HG03469 (cell line): ENCODE data around the gene SASH1.
"Not testable (repeated sequence)": the region's sequence is repeated elsewhere in the genome, so short reads cannot be mapped to it uniquely, and the experiment has no call there.

Experiments used
- ATAC-seq: cut with Tn5 transposase; IDR thresholded peaks from one replicate; pipeline ENCODE4 v1.9.1; 2021; ENCODE audit warnings: mild to moderate bottlenecking, moderate library complexity, moderate number of reproducible peaks; ENCODE audit not compliant: unreplicated experiment

The SASH1 gene

GRCh38 chr6:148572676-148573335 is 230.2 kb downstream of the SASH1 start:
- ATAC-seq = no peak

DNA sequence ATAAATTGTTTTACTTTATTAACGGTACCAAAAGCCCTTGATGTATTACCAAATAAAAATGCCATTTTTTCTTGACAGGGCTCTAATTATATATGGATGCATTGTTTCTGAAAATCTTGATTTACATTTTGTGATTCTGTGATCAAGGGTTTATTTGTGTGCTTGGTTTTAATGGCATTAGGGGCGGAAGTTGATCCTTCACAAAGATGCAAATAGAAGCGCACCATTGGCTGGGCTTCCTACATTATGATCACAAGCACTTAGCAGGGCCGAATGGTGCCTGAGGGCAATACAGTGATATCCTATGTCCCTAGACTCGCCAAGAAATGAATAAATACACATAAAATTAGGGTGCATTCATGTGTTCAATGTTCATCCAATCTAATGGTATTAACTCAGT is 231.3 kb downstream of the SASH1 start:
- ATAC-seq = no peak

- peak; percentile 95 for ATAC-seq
Observed at GRCh38 chr6:148577687-148578488, 235.2 kb downstream of the SASH1 start.

DNA sequence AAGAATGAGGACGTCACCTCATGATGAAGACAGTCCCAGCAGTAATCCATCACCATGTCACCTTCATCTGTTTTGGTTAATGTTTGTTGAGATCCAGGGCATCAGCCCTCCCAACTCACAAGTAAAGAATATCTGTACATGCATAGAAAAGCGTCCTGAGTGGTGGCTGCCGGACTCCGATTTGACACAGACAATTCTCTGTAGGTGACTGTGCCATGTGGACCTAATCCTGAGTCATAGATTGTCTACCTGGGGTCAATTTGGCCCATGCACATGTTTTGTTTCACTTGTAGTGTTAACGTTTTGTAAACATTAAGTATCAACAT is 235.8 kb downstream of the SASH1 start:
- peak; percentile 4 for ATAC-seq

DNA sequence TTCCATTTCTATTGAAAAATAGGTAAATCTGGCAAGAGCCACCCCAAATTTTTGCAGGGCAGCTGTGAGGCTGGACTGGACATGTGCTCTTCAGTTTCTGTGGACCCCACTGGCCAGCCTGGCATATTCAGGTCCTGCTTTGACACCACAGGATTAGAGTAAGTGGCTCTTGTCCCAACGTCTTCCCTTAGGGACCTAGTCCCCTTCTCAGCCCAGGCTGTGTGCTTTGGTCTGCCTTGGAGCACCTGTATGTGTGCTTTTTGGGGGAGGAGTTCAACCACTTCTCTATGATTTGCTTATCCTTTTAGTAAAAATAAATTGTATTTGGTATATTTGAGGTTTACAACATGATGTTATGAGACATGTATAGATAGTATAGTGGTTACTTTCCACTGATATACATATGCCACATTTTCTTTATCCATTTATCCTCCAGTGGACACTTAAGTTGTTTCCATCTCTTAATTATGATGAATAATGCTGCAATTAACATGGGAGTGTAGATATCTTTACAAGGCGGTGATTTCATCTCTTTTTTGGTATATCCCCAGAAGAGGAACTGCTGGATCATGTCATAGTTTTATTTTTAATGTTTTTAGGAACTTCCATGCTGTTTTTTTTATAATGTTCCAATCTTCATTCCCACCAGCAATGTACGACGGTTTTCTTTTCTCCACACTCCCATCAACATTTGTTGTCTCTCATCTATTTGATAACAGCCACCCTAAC is 236.4 kb downstream of the SASH1 start:
- no peak for ATAC-seq

- ATAC-seq = no peak
Observed at GRCh38 chr6:148580442-148580841, 237.8 kb downstream of the SASH1 start.

- ATAC-seq = no peak
Observed at GRCh38 chr6:148583631-148584030, 241.0 kb downstream of the SASH1 start.

DNA sequence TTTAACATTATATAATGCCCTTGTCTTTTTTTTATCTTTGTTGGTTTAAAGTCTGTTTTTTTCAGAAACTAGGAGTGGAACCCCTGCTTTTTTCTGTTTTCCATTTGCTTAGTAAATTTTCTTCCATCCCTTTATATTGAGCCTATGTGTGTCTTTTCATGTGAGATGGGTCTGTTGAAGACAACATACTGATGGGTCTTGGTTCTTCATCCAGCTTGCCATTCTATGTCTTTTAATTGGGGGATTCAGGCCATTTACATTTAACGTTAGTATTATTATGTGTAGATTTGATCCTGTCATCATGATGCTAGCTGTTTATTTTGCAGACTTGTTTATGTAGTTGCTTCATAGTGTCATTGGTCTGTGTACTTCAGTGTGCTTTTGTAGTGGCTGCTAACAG is 243.0 kb downstream of the SASH1 start:
- ATAC-seq = not testable (repeated sequence)

- no peak for ATAC-seq
Observed at GRCh38 chr6:148590883-148591282, 248.2 kb downstream of the SASH1 start.

DNA sequence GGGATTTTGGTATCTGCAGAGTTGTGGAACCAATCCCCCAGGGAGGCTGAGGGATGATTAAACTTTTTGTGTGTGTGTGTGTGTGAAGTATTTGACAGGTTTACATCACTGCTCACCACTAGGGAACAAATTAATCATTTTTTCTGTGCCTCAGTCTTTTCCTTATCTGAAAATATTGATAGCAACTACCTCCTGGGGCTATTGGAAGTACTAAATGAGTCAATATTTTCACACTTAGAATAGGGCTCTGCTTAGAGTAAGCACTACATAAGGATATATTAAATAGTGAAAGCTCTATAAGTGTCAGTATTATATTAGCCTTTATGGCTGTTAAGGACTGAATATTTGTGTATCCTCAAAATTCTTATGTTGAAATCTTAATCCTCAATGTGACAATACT is 249.0 kb downstream of the SASH1 start:
- ATAC-seq = no peak

DNA sequence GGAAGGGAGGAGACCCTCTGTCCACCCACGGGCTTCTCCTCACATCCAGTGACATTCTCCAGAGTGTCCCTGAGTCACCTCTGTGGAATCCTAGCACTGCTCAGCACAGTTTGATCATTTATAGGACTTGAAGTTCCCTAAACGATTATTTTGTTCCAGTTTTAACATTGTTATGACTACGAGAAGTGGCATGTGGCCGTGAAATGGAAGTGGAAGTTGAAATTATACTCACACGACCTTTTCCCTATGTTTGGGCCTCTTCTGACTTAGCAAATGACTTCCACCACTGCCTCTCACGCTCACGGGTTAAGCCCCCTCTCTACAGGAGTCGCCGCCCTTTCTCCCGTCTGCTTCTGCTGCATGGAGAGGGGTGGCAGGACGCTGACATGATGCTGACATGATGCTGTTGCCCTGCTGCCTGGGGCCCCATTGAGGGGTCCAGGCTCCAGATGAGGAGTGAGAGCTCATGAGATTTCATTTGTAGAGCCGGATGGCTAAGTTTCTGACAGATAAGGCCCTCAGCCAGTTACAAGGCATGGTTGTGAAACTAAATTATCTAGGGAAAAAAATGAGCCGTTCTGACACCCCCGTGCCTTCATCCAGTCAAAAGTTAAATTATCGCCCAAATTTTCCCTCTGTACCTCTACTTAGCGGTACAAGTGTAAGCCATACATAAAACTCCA is 250.6 kb downstream of the SASH1 start:
- ATAC-seq = no peak

DNA sequence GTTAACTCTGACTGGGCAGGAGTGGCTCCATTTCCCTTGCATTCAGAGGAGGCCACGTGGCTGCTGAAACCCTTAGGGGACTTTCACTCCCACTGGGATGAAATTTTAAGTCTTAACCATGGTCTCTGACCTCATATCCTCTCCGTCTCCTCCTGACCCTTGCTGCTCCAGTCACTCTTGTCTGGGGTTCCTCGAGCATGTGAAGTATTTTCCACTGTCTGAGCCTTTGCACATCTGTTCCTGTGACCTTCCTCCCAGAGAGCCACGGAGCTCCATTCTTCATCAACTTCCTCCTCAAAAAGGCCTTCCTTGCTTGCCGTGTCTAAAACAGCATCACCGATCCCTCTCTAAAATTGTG is 251.2 kb downstream of the SASH1 start:
- no peak for ATAC-seq

DNA sequence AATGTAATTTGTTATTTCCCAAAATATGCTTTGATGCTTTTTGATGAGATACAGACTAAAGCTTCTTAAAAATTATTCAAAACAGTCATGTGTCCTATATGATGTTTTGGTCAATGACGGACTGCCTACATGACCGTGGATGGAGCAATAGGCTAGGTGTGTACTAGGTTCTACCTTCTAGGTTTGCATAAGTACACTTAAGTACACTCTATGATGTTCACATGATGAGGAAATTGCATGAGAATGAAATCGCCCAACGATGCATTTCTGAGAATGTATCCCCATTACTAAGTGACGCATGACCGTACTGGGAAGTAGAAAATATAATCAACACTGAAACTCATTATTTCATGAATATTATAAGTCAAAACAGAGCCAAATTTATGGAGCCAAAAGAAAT is 252.9 kb downstream of the SASH1 start:
- ATAC-seq = no peak

GRCh38 chr6:148596891-148597455 is 254.3 kb downstream of the SASH1 start:
- ATAC-seq = no peak

DNA sequence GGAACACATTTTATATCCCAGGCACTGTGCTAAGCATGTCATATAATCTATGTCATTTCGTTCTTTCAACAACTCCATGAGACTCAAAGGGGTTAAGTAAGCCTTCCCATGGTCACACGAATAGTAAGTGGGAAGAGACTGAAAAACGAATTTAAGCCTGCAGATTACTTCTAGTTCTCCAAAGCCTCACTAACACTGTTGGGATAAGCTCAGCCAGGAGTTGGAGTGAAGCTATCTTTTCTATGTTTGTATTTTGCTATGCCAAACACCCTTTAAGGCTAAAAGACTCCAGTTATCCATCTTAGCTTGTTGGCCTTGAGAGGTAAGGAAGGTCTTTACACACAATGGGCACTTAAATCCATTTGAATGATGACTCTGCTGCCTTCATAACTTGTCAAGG is 256.1 kb downstream of the SASH1 start:
- no peak for ATAC-seq

DNA sequence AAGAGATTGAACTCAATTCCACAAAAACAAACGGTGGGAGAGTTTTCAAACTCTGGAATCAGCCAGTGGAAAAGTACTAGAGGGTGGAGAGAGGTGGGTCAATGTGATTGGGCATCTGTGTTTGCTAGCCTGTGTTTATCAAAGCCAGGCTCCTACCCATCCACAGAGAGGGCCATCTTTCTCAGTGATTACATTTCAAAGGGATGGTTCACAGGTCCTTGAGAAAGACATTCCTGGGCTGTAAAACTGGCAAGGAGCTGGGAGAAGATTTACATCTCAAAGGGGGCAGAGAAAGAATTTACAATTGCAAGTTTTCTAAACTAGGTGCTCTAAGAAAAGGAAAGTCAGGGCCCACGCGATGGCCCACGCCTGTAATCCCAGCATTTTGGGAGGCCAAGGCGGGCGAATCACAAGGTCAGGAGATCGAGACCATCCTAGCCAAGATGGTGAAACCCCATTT is 257.4 kb downstream of the SASH1 start:
- ATAC-seq = no peak
